ENCODE data around the gene HLA-DRB1.

GRCh38 chr6:32614366-32615081 is 24.9 kb upstream of the HLA-DRB1 start:
- TF ChIP-seq YY1 (IDR thresholded peaks at IDR 0.05; ENCODE audit: insufficient read depth, insufficient read length) (no peak), ZNF274 (IDR thresholded peaks at IDR 0.05; ENCODE audit: low read depth, low read length) (no peak), SUZ12 (IDR thresholded peaks at IDR 0.05; ENCODE audit: extremely low read depth, insufficient read depth, insufficient read length) (no peak)
